ENCODE measurements around the gene SOWAHA.

The SOWAHA gene

DNA sequence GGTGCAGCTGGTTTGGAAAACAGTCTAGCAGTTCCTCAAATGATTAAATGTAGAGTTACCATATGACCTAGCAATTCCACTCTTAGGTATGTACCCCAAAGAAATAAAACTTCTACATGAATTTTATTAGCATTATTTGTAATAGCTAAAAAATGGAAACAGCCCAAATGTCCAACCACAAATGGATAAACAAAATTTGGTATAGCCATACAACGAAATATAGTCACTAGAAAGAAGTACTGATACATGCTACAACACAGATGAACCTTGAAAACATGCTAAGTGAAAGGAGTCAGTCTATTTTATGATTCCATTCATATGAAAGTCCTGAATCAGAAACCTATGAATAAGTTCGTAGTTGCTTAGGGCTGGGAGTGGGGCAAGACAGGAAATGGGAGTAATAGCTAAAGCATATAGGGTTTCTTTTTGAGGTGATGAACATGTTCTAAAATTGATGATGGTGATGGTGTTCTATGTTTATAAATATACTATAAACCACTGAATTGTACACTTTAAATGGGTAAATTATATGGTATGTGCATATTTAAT, 46.9 kb downstream of the SOWAHA start:
- no peak for DNase-seq

DNA sequence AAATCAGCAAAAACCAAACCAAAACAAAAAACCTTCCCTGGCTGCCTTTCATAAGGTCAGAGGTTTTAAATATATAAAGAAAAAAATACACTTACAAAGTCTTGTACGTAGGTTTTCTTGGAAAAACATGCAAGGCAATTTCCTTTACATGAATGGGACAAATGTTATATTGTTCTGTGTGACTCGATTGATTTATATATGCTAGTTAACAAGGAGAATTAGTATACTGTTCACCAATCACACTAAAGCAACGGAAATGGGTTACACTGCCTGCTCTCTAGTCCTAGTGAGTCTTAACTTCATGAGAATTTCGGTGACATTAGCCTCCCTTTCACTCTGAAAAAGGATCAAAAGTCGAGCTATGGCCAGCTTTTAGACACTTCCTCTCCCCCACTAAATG, 47.6 kb downstream of the SOWAHA start:
- DNase-seq: no peak

DNA sequence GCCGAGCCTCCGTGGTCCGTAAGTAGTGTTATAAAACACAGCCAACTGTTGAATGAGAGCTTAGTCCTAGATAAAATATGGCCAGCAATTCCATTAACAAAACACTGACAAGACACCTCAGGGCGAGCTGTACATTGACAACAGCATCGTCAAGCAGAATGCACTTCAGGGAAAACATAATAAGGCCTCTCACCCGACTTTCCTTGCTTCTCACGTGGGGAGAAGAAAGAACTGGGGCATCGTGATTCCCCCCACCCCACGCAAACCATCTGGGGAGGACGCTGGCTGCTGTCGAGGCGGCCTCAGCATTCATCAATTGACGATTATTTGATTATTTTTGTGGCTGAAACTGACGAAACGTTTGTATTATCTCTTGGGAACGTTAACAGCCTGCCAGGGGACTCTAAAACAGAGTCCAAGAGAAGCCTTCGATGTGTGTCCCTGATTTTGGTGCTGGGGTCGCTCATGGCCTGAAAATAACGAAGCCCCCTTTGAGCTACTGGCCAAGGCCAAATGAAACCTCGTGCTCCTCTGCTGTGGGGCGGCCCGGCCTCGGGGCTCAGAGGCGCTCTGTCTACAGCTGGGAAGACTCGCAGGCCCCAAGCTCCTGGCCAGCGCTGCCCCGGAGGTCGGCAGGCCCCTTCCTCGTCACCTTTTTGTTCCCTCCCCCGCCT, 52.7 kb downstream of the SOWAHA start:
- DNase-seq: no peak
